CD14-positive monocyte (primary cell): ENCODE measurements around the gene IRF2. TPM values are rescaled to one million over a fixed set of nuclear protein-coding genes. Genes with fewer than 3 reads are reported as not detected.
A peak's percentile ranks its signal among the peaks of the same experiment; 100 is the strongest.

Experiments used
- DNase-seq, 3 donors: peaks; one replicate each; pipeline ENCODE4 v3.0.0-alpha.2; 2011 to 2022
- H2AFZ ChIP-seq: 2 replicates; pipeline ENCODE4 v1.6.0; 2012; ENCODE audit warnings: mild to moderate bottlenecking, low read depth, low read length, inconsistent platforms; ENCODE audit not compliant: insufficient read depth, poor library complexity, severe bottlenecking
- H3K27ac ChIP-seq, 2 donors: 1 replicate in 1 of 2; 2 replicates in 1 of 2; pipeline ENCODE4 v1.5.1; 2012 to 2013; ENCODE audit warnings: low read length in 2 of 2, control low read depth in 1 of 2, inconsistent platforms in 1 of 2, low read depth in 1 of 2, mild to moderate bottlenecking in 1 of 2
- H3K27me3 ChIP-seq, 2 donors: one replicate each; pipeline versions ENCODE4 v1.6.0 to v1.6.1; 2011 to 2013; ENCODE audit warnings: low read length in 2 of 2; ENCODE audit not compliant: control insufficient read depth in 2 of 2, insufficient read depth in 2 of 2
- H3K36me3 ChIP-seq, 2 donors: replicated peaks in 1 of 2; 1 replicate in 1 of 2; 2 replicates in 1 of 2; pipeline versions ENCODE4 v1.5.1 to v1.6.1; 2012 to 2013; ENCODE audit warnings: low read length in 2 of 2, control low read depth in 1 of 2, inconsistent platforms in 1 of 2, mild to moderate bottlenecking in 1 of 2; ENCODE audit not compliant: insufficient read depth in 2 of 2, control insufficient read depth in 1 of 2
- H3K4me1 ChIP-seq, 2 donors: 1 replicate in 1 of 2; 2 replicates in 1 of 2; pipeline versions ENCODE4 v1.5.1 to v1.6.1; 2012 to 2013; ENCODE audit warnings: low read length in 2 of 2, control low read depth in 1 of 2, inconsistent platforms in 1 of 2, mild to moderate bottlenecking in 1 of 2, moderate library complexity in 1 of 2; ENCODE audit not compliant: insufficient read depth in 2 of 2, control insufficient read depth in 1 of 2
- H3K4me2 ChIP-seq: replicated peaks from 2 replicates; pipeline ENCODE3; 2012; ENCODE audit warnings: low read length, moderate library complexity, mild to moderate bottlenecking; ENCODE audit not compliant: poor library complexity, severe bottlenecking; ENCODE audit errors: extremely low read depth
- H3K4me3 ChIP-seq, 3 experiments: fragments of 200-600 bp in 1 of 3; sonication (generic) in 1 of 3; replicated peaks in 1 of 3; 1 replicate in 2 of 3; 2 replicates in 1 of 3; pipeline ENCODE4 v1.5.1; 2011 to 2013; ENCODE audit warnings: low read length in 3 of 3, mild to moderate bottlenecking in 3 of 3, control low read depth in 2 of 3, low read depth in 2 of 3, inconsistent platforms in 1 of 3, moderate library complexity in 1 of 3
- H3K79me2 ChIP-seq: 2 replicates; pipeline ENCODE4 v1.6.0; 2012; ENCODE audit warnings: mild to moderate bottlenecking, control low read depth, inconsistent platforms, low read length, moderate library complexity; ENCODE audit not compliant: insufficient read depth
- H3K9ac ChIP-seq: 2 replicates; pipeline ENCODE4 v1.6.0; 2017; ENCODE audit warnings: low read length, mild to moderate bottlenecking; ENCODE audit not compliant: insufficient read depth, poor library complexity, severe bottlenecking
- H3K9me3 ChIP-seq, 2 donors: replicated peaks in 1 of 2; 1 replicate in 1 of 2; 2 replicates in 1 of 2; pipeline versions ENCODE4 v1.5.1 to v1.6.1; 2012 to 2013; ENCODE audit warnings: low read length in 2 of 2, control low read depth in 1 of 2; ENCODE audit not compliant: control insufficient read depth in 1 of 2, insufficient read depth in 1 of 2
- H4K20me1 ChIP-seq: 2 replicates; pipeline ENCODE4 v1.6.0; 2012; ENCODE audit warnings: mild to moderate bottlenecking, low read length, control low read depth, moderate library complexity; ENCODE audit not compliant: insufficient read depth
- H3K27ac Mint-ChIP-seq, 7 donors: one replicate each; pipeline ENCODE4 v1.8.0; 2020; ENCODE audit warnings: mild to moderate bottlenecking in 7 of 7, mixed read lengths in 7 of 7, moderate library complexity in 6 of 7, inconsistent platforms in 2 of 7
- H3K27me3 Mint-ChIP-seq, 3 donors: one replicate each; pipeline ENCODE4 v1.8.0; 2021 to 2022; ENCODE audit warnings: low read depth in 3 of 3, mild to moderate bottlenecking in 3 of 3, mixed read lengths in 3 of 3, moderate library complexity in 3 of 3, inconsistent platforms in 1 of 3
- H3K36me3 Mint-ChIP-seq, 2 donors: one replicate each; pipeline ENCODE4 v1.8.0; 2020; ENCODE audit warnings: mixed read lengths in 2 of 2, inconsistent platforms in 1 of 2, mild to moderate bottlenecking in 1 of 2
- H3K4me1 Mint-ChIP-seq: one replicate; pipeline ENCODE4 v1.8.0; 2020; ENCODE audit warnings: mild to moderate bottlenecking, mixed read lengths
- H3K4me3 Mint-ChIP-seq, 2 donors: one replicate each; pipeline ENCODE4 v1.8.0; 2020; ENCODE audit warnings: mild to moderate bottlenecking in 2 of 2, mixed read lengths in 2 of 2, moderate library complexity in 1 of 2
- H3K9me3 Mint-ChIP-seq, 7 donors: one replicate each; pipeline ENCODE4 v1.8.0; 2020 to 2022; ENCODE audit warnings: mixed read lengths in 7 of 7, mild to moderate bottlenecking in 6 of 7, moderate library complexity in 6 of 7, inconsistent platforms in 2 of 7
- WGBS: methylation state at CpG from one replicate; pipeline ENCODE4 v1.1.5; 2013; ENCODE audit warnings: missing lambda C conversion rate; ENCODE audit not compliant: insufficient coverage; 5-methylcytosine and 5-hydroxymethylcytosine counted together
- intact Hi-C, 2 donors: fragments of 100-400 bp; cut with micrococcal nuclease; formaldehyde crosslinking; loops; one replicate each; pipeline versions ENCODE4 v1.15.0 to v1.15.1; 2023
- polyA plus RNA-seq, 3 donors: library from polyadenylated mRNA; depleted of rRNA in 1 of 3; unstranded in 2 of 3; stranded (reverse) in 1 of 3; fragments of 300-500 nt in 2 of 3; fragments of >200 nt in 1 of 3; fragmentation: Illumina TruSeq in 2 of 3; gene quantifications; 1 replicate in 2 of 3; 2 replicates in 1 of 3; pipeline ENCODE4 v1.2.3, GENCODE V29; 2012 to 2021
- TF ChIP-seq, protein P1 (sequence below): fragments of 200-600 bp; IDR thresholded peaks from one replicate; pipeline ENCODE4 v1.8.0; 2022; ENCODE audit warnings: antibody characterized with exemption, mild to moderate bottlenecking

Gene IRF2
- polyA plus RNA-seq, 3 donors, result 51.3 to 76.8 (median 56.1) TPM

GRCh38 chr4:184444953-184445309 is 29.4 kb downstream of the IRF2 start:
- peaks cover 98% of the 10 kb centered on the region for H4K20me1 ChIP-seq
- H3K27ac Mint-ChIP-seq, result peak overlapping the region in 6 of 7 donors; percentile 25 to 81 (median 74)
- peak overlapping the region in 1 of 2 donors; percentile 16 for H3K4me3 Mint-ChIP-seq
- no peaks in the 10 kb centered on the region for H3K27me3 ChIP-seq
- H3K9me3 Mint-ChIP-seq, result no peaks in the 10 kb centered on the region
- peak; percentile 26 to 64 (median 36) for DNase-seq
- peaks cover 98% of the 10 kb centered on the region for H3K79me2 ChIP-seq
- WGBS, result 14% methylated on average over 11 of the region's 11 CpGs
- intact Hi-C loops, result loop anchor here in 1 of 2 donors (5.0 kb wide), 1 partner anchor 38 kb away; no protein-coding TSS in a partner anchor
- H3K4me3 ChIP-seq, result no peak overlapping the region
- peaks cover 33 to 45% of the 10 kb centered on the region in 2 donors for H3K4me1 ChIP-seq
- H2AFZ ChIP-seq, result no peak overlapping the region
- H3K4me1 Mint-ChIP-seq, result peaks cover 75% of the 10 kb centered on the region
- H3K36me3 ChIP-seq, result peaks cover 0 to 35% of the 10 kb centered on the region in 2 donors
- no peak overlapping the region for H3K9ac ChIP-seq
- no peaks in the 10 kb centered on the region for H3K27me3 Mint-ChIP-seq
- H3K27ac ChIP-seq, result peak overlapping the region in 1 of 2 donors; percentile 43
- TF ChIP-seq, protein P1, sequence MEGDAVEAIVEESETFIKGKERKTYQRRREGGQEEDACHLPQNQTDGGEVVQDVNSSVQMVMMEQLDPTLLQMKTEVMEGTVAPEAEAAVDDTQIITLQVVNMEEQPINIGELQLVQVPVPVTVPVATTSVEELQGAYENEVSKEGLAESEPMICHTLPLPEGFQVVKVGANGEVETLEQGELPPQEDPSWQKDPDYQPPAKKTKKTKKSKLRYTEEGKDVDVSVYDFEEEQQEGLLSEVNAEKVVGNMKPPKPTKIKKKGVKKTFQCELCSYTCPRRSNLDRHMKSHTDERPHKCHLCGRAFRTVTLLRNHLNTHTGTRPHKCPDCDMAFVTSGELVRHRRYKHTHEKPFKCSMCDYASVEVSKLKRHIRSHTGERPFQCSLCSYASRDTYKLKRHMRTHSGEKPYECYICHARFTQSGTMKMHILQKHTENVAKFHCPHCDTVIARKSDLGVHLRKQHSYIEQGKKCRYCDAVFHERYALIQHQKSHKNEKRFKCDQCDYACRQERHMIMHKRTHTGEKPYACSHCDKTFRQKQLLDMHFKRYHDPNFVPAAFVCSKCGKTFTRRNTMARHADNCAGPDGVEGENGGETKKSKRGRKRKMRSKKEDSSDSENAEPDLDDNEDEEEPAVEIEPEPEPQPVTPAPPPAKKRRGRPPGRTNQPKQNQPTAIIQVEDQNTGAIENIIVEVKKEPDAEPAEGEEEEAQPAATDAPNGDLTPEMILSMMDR, result no peak
- H3K4me2 ChIP-seq, result no peak overlapping the region
- H3K9me3 ChIP-seq, result no peaks in the 10 kb centered on the region
- H3K36me3 Mint-ChIP-seq, result peaks cover 42 to 55% of the 10 kb centered on the region in 2 donors

GRCh38 chr4:184444215-184444952 is 30.0 kb downstream of the IRF2 start:
- H3K4me3 ChIP-seq, result no peak overlapping the region

More at GRCh38 chr4:184444215-184444952, 30.0 kb downstream of the IRF2 start:
- TF ChIP-seq, protein P1, result no peak
- Histone ChIP-seq H3K36me3 (peaks cover 0 to 35% of the 10 kb centered on the region in 2 donors), H3K9ac (no peak overlapping the region), H3K4me1 (peaks cover 30 to 40% of the 10 kb centered on the region in 2 donors), H3K4me2 (no peak overlapping the region), H4K20me1 (peaks cover 98% of the 10 kb centered on the region), H3K79me2 (peaks cover 98% of the 10 kb centered on the region), H2AFZ (no peak overlapping the region), H3K27ac (no peak overlapping the region), H3K27me3 (no peaks in the 10 kb centered on the region), H3K9me3 (no peaks in the 10 kb centered on the region)
- Mint-ChIP-seq H3K9me3 (no peaks in the 10 kb centered on the region), H3K4me1 (peaks cover 74% of the 10 kb centered on the region), H3K27me3 (no peaks in the 10 kb centered on the region), H3K27ac (peak overlapping the region in 6 of 7 donors; percentile 37 to 81 (median 74)), H3K4me3 (peak overlapping the region in 1 of 2 donors; percentile 16), H3K36me3 (peaks cover 36 to 51% of the 10 kb centered on the region in 2 donors)
- no peak for DNase-seq
- WGBS, result 50% methylated on average over 1 of the region's 5 CpGs
- intact Hi-C loops, result no loop called here
